OCI-M2 (cell line): Measurements from ENCODE around the gene FANCC.
"Not testable (repeated sequence)": the region's sequence is repeated elsewhere in the genome, so short reads cannot be mapped to it uniquely, and the experiment has no call there.

Source experiments
- DNase-seq: peaks from one replicate; lab custom pipeline; 2025; ENCODE audit not compliant: unreplicated experiment; lab: John Stamatoyannopoulos, UW

The FANCC gene

GRCh38 chr9:95284162-95285080 is 33.1 kb downstream of the FANCC start:
- DNase-seq: no peak

- DNase-seq: no peak
These were observed 33.8 kb downstream of the FANCC start for GRCh38 chr9:95283673-95284072.

GRCh38 chr9:95282332-95282731 is 35.2 kb downstream of the FANCC start:
- DNase-seq: no peak

- no peak for DNase-seq
These were observed 36.8 kb downstream of the FANCC start for GRCh38 chr9:95280745-95281144.

GRCh38 chr9:95277509-95277908 is 40.0 kb downstream of the FANCC start:
- no peak for DNase-seq

- no peak for DNase-seq
These were observed 41.0 kb downstream of the FANCC start for GRCh38 chr9:95276395-95276954.

- not testable (repeated sequence) for DNase-seq
These were observed 43.3 kb downstream of the FANCC start for GRCh38 chr9:95274160-95274559.

- DNase-seq: no peak
These were observed 44.0 kb downstream of the FANCC start for GRCh38 chr9:95273369-95274022.

- no peak for DNase-seq
These were observed 44.7 kb downstream of the FANCC start for GRCh38 chr9:95272830-95273229.

GRCh38 chr9:95270790-95271189 is 46.7 kb downstream of the FANCC start:
- no peak for DNase-seq

- DNase-seq: not testable (repeated sequence)
These were observed 47.4 kb downstream of the FANCC start for GRCh38 chr9:95269803-95270773.

GRCh38 chr9:95268681-95269080 is 48.8 kb downstream of the FANCC start:
- DNase-seq: no peak

GRCh38 chr9:95266649-95267048 is 50.9 kb downstream of the FANCC start:
- no peak for DNase-seq

GRCh38 chr9:95265960-95266359 is 51.5 kb downstream of the FANCC start:
- no peak for DNase-seq

GRCh38 chr9:95264954-95265615 is 52.4 kb downstream of the FANCC start:
- DNase-seq: no peak

GRCh38 chr9:95261890-95262289 is 55.6 kb downstream of the FANCC start:
- DNase-seq: no peak

GRCh38 chr9:95250462-95251221 is 66.9 kb downstream of the FANCC start:
- DNase-seq: no peak

GRCh38 chr9:95249986-95250385 is 67.5 kb downstream of the FANCC start:
- no peak for DNase-seq

- no peak for DNase-seq
These were observed 71.0 kb downstream of the FANCC start for GRCh38 chr9:95246547-95246946.

GRCh38 chr9:95242613-95243012 is 74.9 kb downstream of the FANCC start:
- no peak for DNase-seq
